Tibial artery (tissue), 4 donors: ENCODE measurements around the gene DMD.
"Not testable (repeated sequence)": the region's sequence is repeated elsewhere in the genome, so short reads cannot be mapped to it uniquely, and the experiment has no call there.

Experiments used
- DNase-seq, 2 donors: peaks; one replicate each; pipeline ENCODE4 v3.0.0-alpha.2; 2019
- H3K27ac ChIP-seq, 2 donors: fragments of 200-600 bp; sonication (generic) in 1 of 2; 1 replicate in 1 of 2; 2 replicates in 1 of 2; pipeline ENCODE4 v1.5.1; 2018 to 2019; ENCODE audit warnings: mild to moderate bottlenecking in 1 of 2
- H3K27me3 ChIP-seq, 2 donors: fragments of 200-600 bp; sonication (generic) in 1 of 2; one replicate each; pipeline versions ENCODE4 v1.5.1 to v1.6.0; 2016 to 2019
- H3K36me3 ChIP-seq, 3 donors: fragments of 200-600 bp; sonication (generic) in 2 of 3; one replicate each; pipeline ENCODE4 v1.5.1; 2016 to 2019; ENCODE audit warnings: mild to moderate bottlenecking in 2 of 3
- H3K4me1 ChIP-seq, 4 donors: fragments of 200-600 bp; sonication (generic) in 2 of 4; 1 replicate in 3 of 4; 2 replicates in 1 of 4; pipeline ENCODE4 v1.5.1; 2016 to 2019
- H3K4me3 ChIP-seq, 2 donors: fragments of 200-600 bp; sonication (generic) in 1 of 2; 1 replicate in 1 of 2; 2 replicates in 1 of 2; pipeline ENCODE4 v1.5.1; 2018 to 2019; ENCODE audit warnings: mild to moderate bottlenecking in 2 of 2
- H3K9me3 ChIP-seq, 3 donors: fragments of 200-600 bp; sonication (generic) in 1 of 3; one replicate each; pipeline ENCODE4 v1.5.1; 2016 to 2019
- intact Hi-C: fragments of 100-400 bp; cut with DNase I; formaldehyde crosslinking; loops from one replicate; pipeline ENCODE4 v1.15.0; 2023; ENCODE audit warnings: low total_unique reads
- TF ChIP-seq, protein P1 (sequence below), 2 experiments: fragments of 200-600 bp in 1 of 2; fragments of 450-650 bp in 1 of 2; IDR thresholded peaks; one replicate each; pipeline ENCODE4 v1.5.1; 2017 to 2019; ENCODE audit warnings: antibody characterized with exemption in 2 of 2, mild to moderate bottlenecking in 1 of 2, moderate library complexity in 1 of 2

DMD gene

GRCh38 chrX:33082371-33082770, 129.0 kb downstream of the DMD start:
- Histone ChIP-seq H3K27ac (peak overlapping the region in 1 of 2 donors; percentile 47), H3K4me3 (no peak overlapping the region), H3K9me3 (no peaks in the 10 kb centered on the region), H3K27me3 (no peaks in the 10 kb centered on the region), H3K4me1 (peaks cover 0 to 36% (median 0%) of the 10 kb centered on the region in 4 donors), H3K36me3 (no peaks in the 10 kb centered on the region)
- DNase-seq, result no peak
- TF ChIP-seq, protein P1, sequence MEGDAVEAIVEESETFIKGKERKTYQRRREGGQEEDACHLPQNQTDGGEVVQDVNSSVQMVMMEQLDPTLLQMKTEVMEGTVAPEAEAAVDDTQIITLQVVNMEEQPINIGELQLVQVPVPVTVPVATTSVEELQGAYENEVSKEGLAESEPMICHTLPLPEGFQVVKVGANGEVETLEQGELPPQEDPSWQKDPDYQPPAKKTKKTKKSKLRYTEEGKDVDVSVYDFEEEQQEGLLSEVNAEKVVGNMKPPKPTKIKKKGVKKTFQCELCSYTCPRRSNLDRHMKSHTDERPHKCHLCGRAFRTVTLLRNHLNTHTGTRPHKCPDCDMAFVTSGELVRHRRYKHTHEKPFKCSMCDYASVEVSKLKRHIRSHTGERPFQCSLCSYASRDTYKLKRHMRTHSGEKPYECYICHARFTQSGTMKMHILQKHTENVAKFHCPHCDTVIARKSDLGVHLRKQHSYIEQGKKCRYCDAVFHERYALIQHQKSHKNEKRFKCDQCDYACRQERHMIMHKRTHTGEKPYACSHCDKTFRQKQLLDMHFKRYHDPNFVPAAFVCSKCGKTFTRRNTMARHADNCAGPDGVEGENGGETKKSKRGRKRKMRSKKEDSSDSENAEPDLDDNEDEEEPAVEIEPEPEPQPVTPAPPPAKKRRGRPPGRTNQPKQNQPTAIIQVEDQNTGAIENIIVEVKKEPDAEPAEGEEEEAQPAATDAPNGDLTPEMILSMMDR (IDR thresholded peaks at IDR 0.05), result no peak
- intact Hi-C loops, result no loop called here

DNA sequence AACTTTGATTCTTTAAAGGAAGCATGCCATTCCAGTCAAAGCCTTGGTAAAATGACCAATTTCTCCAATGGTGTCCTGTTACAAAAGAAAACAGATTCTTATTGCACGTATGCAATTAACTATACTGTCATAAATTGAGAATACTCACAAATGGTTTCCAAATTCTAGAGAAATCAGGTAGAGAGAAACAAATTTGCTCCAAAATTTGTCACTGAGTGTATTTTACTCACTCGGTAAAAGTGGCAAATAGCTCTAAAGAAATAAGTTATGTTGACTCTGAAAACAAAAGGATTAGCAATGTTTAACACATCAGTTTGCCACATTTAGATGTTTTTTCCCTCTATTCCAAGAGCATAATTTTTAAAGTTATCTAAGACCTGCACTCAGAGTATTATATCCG, 133.1 kb downstream of the DMD start:
- DNase-seq, result no peak
- Histone ChIP-seq H3K27me3 (no peaks in the 10 kb centered on the region), H3K4me3 (no peak overlapping the region), H3K4me1 (peaks cover 0 to 24% (median 0%) of the 10 kb centered on the region in 4 donors), H3K9me3 (no peaks in the 10 kb centered on the region), H3K27ac (no peak overlapping the region), H3K36me3 (no peaks in the 10 kb centered on the region)
- TF ChIP-seq, protein P1 (IDR thresholded peaks at IDR 0.05), result no peak
- intact Hi-C loops, result no loop called here

GRCh38 chrX:33073660-33074059, 137.7 kb downstream of the DMD start:
- intact Hi-C loops, result not testable (repeated sequence)
- peaks cover 0 to 15% (median 0%) of the 10 kb centered on the region in 4 donors for H3K4me1 ChIP-seq

DNA sequence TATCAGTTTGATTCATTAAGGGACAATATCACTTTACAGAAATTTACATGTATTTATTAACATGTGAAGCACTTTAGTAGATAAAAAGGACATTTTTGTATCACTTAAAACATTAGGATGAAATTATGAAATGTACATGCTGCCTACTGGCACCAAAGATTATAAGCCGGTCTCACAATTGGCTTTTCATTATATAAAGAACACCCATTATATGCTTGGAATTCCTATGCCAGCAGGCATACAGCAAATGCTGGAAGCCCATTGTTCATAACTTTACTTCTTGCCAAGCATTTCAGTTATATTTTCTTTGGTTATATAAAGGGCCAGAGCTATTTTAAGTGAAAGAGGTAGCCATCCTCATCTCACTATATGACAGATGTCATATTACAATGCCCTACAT, 145.9 kb downstream of the DMD start:
- Histone ChIP-seq H3K4me3 (no peak overlapping the region), H3K27me3 (no peaks in the 10 kb centered on the region), H3K4me1 (peaks cover 0 to 22% (median 1%) of the 10 kb centered on the region in 4 donors), H3K9me3 (no peaks in the 10 kb centered on the region), H3K27ac (no peak overlapping the region), H3K36me3 (no peaks in the 10 kb centered on the region)
- intact Hi-C loops, result no loop called here
- TF ChIP-seq, protein P1 (IDR thresholded peaks at IDR 0.05), result no peak
- no peak for DNase-seq

More at GRCh38 chrX:33073660-33074059, 137.7 kb downstream of the DMD start:
- H3K27ac ChIP-seq, DNase-seq, H3K36me3 ChIP-seq, H3K4me3 ChIP-seq, H3K9me3 ChIP-seq, H3K27me3 ChIP-seq: not testable (repeated sequence)

DNA sequence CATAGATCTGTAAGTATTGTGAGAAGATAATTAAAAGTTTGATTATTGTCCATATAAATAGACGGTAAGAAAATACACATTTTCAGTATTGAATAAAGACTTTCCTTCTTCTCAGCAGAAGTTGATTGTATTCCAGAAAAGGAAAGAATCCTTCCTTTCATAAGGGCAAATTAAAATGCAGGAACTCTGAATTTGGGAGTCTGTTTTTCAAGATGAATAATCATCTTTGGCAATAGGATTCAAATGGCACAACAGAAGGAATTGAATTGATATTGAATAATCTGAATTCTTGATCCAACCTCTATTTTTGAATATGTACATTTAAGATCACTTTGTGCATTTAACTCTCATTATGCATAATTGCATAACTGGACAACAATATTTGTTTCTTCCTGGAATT, 149.3 kb downstream of the DMD start:
- TF ChIP-seq, protein P1 (IDR thresholded peaks at IDR 0.05), result no peak
- no peak overlapping the region for H3K27ac ChIP-seq
- peaks cover 0 to 3% (median 0%) of the 10 kb centered on the region in 4 donors for H3K4me1 ChIP-seq
- intact Hi-C loops, result no loop called here
- H3K36me3 ChIP-seq, result no peaks in the 10 kb centered on the region
- H3K9me3 ChIP-seq, result no peaks in the 10 kb centered on the region
- DNase-seq, result no peak
- H3K4me3 ChIP-seq, result no peak overlapping the region
- H3K27me3 ChIP-seq, result no peaks in the 10 kb centered on the region

DNA sequence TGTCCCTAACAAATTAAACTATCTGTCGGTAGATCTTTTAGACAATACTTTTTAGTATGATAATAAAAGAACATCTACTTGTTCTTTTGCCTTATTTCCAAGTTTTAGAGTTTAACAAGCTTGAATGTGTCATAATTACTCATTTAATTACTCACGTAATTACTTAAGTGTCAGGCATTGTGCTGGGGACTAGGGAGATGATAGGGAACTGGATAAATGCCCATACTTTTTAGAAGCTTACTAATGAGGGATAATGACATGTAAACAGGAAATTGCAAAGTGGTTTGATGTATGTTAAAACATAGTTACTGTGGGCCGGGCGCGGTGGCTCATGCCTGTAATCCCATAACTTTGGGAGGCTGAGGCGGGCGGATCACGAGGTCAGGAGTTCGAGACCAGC, 158.3 kb downstream of the DMD start:
- H3K4me3 ChIP-seq, result no peak overlapping the region
- TF ChIP-seq, protein P1 (IDR thresholded peaks at IDR 0.05), result no peak
- intact Hi-C loops, result no loop called here

More for the DNA sequence above, 158.3 kb downstream of the DMD start:
- no peak for DNase-seq
- Histone ChIP-seq H3K4me1 (peaks cover 0 to 10% (median 0%) of the 10 kb centered on the region in 4 donors), H3K9me3 (no peaks in the 10 kb centered on the region), H3K36me3 (no peaks in the 10 kb centered on the region), H3K27ac (no peak overlapping the region), H3K27me3 (no peaks in the 10 kb centered on the region)
